Neuronal stem cell (in vitro differentiated cells): ENCODE measurements around the gene PTPRCAP.
"Not testable (repeated sequence)": the region's sequence is repeated elsewhere in the genome, so short reads cannot be mapped to it uniquely, and the experiment has no call there.

ENCODE experiments used
- DNase-seq: peaks from one replicate; pipeline ENCODE4 v3.0.0-alpha.2; 2013; ENCODE audit warnings: low spot score
- H2AFZ ChIP-seq: one replicate; pipeline ENCODE4 v1.6.1; 2013; ENCODE audit warnings: mild to moderate bottlenecking, low read length, inconsistent platforms
- H2AK5ac ChIP-seq: 2 replicates; pipeline ENCODE4 v1.6.1; 2013; ENCODE audit warnings: low read depth, mild to moderate bottlenecking, inconsistent platforms, low read length, moderate library complexity, mixed read lengths
- H2BK120ac ChIP-seq: 2 replicates; pipeline ENCODE4 v1.6.1; 2013; ENCODE audit warnings: low read depth, mild to moderate bottlenecking, inconsistent platforms, low read length, moderate library complexity, mixed read lengths
- H2BK12ac ChIP-seq: one replicate; pipeline ENCODE4 v1.6.1; 2013; ENCODE audit warnings: low read length, inconsistent platforms
- H2BK15ac ChIP-seq: 2 replicates; pipeline ENCODE4 v1.6.1; 2013; ENCODE audit warnings: mild to moderate bottlenecking, low read length, inconsistent platforms, mixed read lengths
- H2BK5ac ChIP-seq: one replicate; pipeline ENCODE4 v1.6.1; 2013; ENCODE audit warnings: inconsistent platforms, mild to moderate bottlenecking, low read length, moderate library complexity
- H3K14ac ChIP-seq: one replicate; pipeline ENCODE4 v1.6.1; 2013; ENCODE audit warnings: low read length, inconsistent platforms
- H3K18ac ChIP-seq: 2 replicates; pipeline ENCODE4 v1.6.1; 2013; ENCODE audit warnings: low read length, inconsistent platforms
- H3K23ac ChIP-seq: 2 replicates; pipeline ENCODE4 v1.6.1; 2013; ENCODE audit warnings: low read depth, mild to moderate bottlenecking, mixed read lengths, low read length, inconsistent platforms; ENCODE audit not compliant: poor library complexity
- H3K27ac ChIP-seq: replicated peaks from 3 replicates; pipeline ENCODE4 v1.5.1; 2013; ENCODE audit warnings: low read length, inconsistent platforms
- H3K27me3 ChIP-seq, 3 experiments: 2 replicates each; pipeline ENCODE4 v1.6.1; 2013; ENCODE audit warnings: low read length in 3 of 3, mild to moderate bottlenecking in 2 of 3, inconsistent platforms in 1 of 3, low read depth in 1 of 3, mixed read lengths in 1 of 3, moderate library complexity in 1 of 3; ENCODE audit not compliant: control insufficient read depth in 3 of 3, insufficient read depth in 3 of 3
- H3K36me3 ChIP-seq, 2 donors: replicated peaks in 1 of 2; 2 replicates each; pipeline ENCODE4 v1.6.1; 2013; ENCODE audit warnings: low read length in 2 of 2; ENCODE audit not compliant: control insufficient read depth in 2 of 2, insufficient read depth in 2 of 2
- H3K4ac ChIP-seq: 2 replicates; pipeline ENCODE4 v1.6.1; 2013; ENCODE audit warnings: inconsistent platforms, mild to moderate bottlenecking, low read length, moderate library complexity
- H3K4me1 ChIP-seq, 2 donors: 1 replicate in 1 of 2; 2 replicates in 1 of 2; pipeline ENCODE4 v1.6.1; 2013; ENCODE audit warnings: low read length in 2 of 2, low read depth in 1 of 2; ENCODE audit not compliant: control insufficient read depth in 2 of 2, insufficient read depth in 1 of 2
- H3K4me2 ChIP-seq: one replicate; pipeline ENCODE4 v1.6.1; 2013; ENCODE audit warnings: mild to moderate bottlenecking, low read length, inconsistent platforms; ENCODE audit not compliant: insufficient read depth, poor library complexity, severe bottlenecking
- H3K4me3 ChIP-seq, 2 donors: 2 replicates each; pipeline ENCODE4 v1.5.1; 2013; ENCODE audit warnings: low read length in 2 of 2, mild to moderate bottlenecking in 2 of 2, inconsistent platforms in 1 of 2, moderate library complexity in 1 of 2
- H3K79me1 ChIP-seq: one replicate; pipeline ENCODE4 v1.6.1; 2013; ENCODE audit warnings: low read depth, mild to moderate bottlenecking, inconsistent platforms, low read length, moderate library complexity
- H3K9ac ChIP-seq: one replicate; pipeline ENCODE4 v1.6.1; 2013; ENCODE audit warnings: mild to moderate bottlenecking, low read depth, low read length, inconsistent platforms; ENCODE audit not compliant: poor library complexity
- H3K9me3 ChIP-seq, 2 donors: replicated peaks in 1 of 2; 2 replicates each; pipeline versions ENCODE3 to v1.6.1; 2013; ENCODE audit warnings: low read length in 2 of 2, mild to moderate bottlenecking in 2 of 2, inconsistent platforms in 1 of 2, low read depth in 1 of 2, mixed read lengths in 1 of 2, moderate library complexity in 1 of 2; ENCODE audit not compliant: control insufficient read depth in 2 of 2, insufficient read depth in 1 of 2
- H4K8ac ChIP-seq: one replicate; pipeline ENCODE4 v1.6.1; 2013; ENCODE audit warnings: low read depth, mild to moderate bottlenecking, inconsistent platforms, low read length, moderate library complexity
- H4K91ac ChIP-seq: one replicate; pipeline ENCODE4 v1.6.1; 2013; ENCODE audit warnings: low read length, low read depth, mild to moderate bottlenecking, inconsistent platforms; ENCODE audit not compliant: poor library complexity
- WGBS, 2 donors: extraction: QIAGEN DNeasy Blood & Tissue Kit; methylation state at CpG; one replicate each; pipeline ENCODE4 v1.1.7; 2013; ENCODE audit warnings: missing lambda C conversion rate in 2 of 2, mixed read lengths in 1 of 2; ENCODE audit not compliant: insufficient read length in 2 of 2, insufficient replicate concordance in 1 of 2; ENCODE audit errors: extremely low coverage in 2 of 2; 5-methylcytosine and 5-hydroxymethylcytosine counted together

Gene PTPRCAP

DNA sequence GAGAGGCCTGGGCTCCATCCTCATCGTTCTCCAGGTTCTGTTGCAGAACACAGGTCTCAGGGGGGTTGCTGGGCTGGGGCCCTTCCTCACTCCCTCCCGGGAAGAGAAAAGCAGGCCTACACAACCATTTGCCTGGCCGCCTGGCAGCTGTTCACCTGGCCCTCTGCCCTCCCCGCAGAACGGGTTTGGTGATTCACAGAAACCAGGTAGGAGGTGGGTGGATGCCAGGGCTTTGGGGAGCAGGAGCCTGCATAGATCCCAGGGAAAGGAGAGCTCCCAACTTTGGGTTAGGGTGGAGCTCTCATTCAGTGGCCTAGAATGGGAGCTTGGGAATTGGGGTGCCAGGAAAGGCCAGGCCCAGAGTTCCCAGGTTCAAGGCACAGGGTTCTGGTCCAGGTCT is 30.6 kb upstream of the PTPRCAP start:
- peaks cover 0 to 10% of the 10 kb centered on the region in 2 donors for H3K36me3 ChIP-seq
- WGBS, 2 donors: no CpG with 5 or more reads among the region's 5 CpGs
- H2AFZ ChIP-seq: no peak overlapping the region

GRCh38 chr11:67466962-67467771 is 29.7 kb upstream of the PTPRCAP start:
- no peak overlapping the region for H2BK12ac ChIP-seq
- no peak overlapping the region for H3K14ac ChIP-seq
- H2BK15ac ChIP-seq: peak overlapping the region; percentile 75
- H3K9me3 ChIP-seq: peaks cover 0 to 1% of the 10 kb centered on the region in 2 donors
- H4K8ac ChIP-seq: no peak overlapping the region
- H3K18ac ChIP-seq: peak overlapping the region; percentile 48
- no peak overlapping the region for H2BK120ac ChIP-seq
- H3K23ac ChIP-seq: peak overlapping the region; percentile 73
- peak overlapping the region; percentile 53 for H2BK5ac ChIP-seq
- no peak for DNase-seq
- peak overlapping the region; percentile 84 for H3K4ac ChIP-seq
- H3K27me3 ChIP-seq: peaks cover 0 to 2% (median 0%) of the 10 kb centered on the region in 3 experiments
- no CpG with 5 or more reads among the region's 11 CpGs for WGBS, 2 donors
- no peak overlapping the region for H3K27ac ChIP-seq
- peaks cover 11 to 15% of the 10 kb centered on the region in 2 donors for H3K4me1 ChIP-seq
- H4K91ac ChIP-seq: no peak overlapping the region
- H3K36me3 ChIP-seq: peaks cover 0 to 11% of the 10 kb centered on the region in 2 donors
- H2AK5ac ChIP-seq: peak overlapping the region; percentile 61
- H2AFZ ChIP-seq: no peak overlapping the region
- H3K4me2 ChIP-seq: no peak overlapping the region
- no peak overlapping the region for H3K9ac ChIP-seq
- peak overlapping the region in 1 of 2 donors; percentile 9 for H3K4me3 ChIP-seq
- peaks cover 5% of the 10 kb centered on the region for H3K79me1 ChIP-seq

More for the DNA sequence above, 30.6 kb upstream of the PTPRCAP start:
- DNase-seq: no peak
- H3K9me3 ChIP-seq: peaks cover 0 to 1% of the 10 kb centered on the region in 2 donors
- no peak overlapping the region for H3K4ac ChIP-seq
- H3K23ac ChIP-seq: peak overlapping the region; percentile 73
- H2BK15ac ChIP-seq: peak overlapping the region; percentile 85
- peak overlapping the region; percentile 86 for H3K4me2 ChIP-seq
- no peak overlapping the region for H4K8ac ChIP-seq
- H3K18ac ChIP-seq: no peak overlapping the region
- H3K27ac ChIP-seq: no peak overlapping the region
- peak overlapping the region; percentile 75 for H2BK5ac ChIP-seq
- peak overlapping the region; percentile 30 for H2AK5ac ChIP-seq
- H3K79me1 ChIP-seq: peaks cover 5% of the 10 kb centered on the region
- peak overlapping the region; percentile 88 to 92 for H3K4me3 ChIP-seq
- H2BK120ac ChIP-seq: no peak overlapping the region
- no peak overlapping the region for H3K14ac ChIP-seq
- H2BK12ac ChIP-seq: no peak overlapping the region
- H3K27me3 ChIP-seq: peaks cover 0 to 2% (median 0%) of the 10 kb centered on the region in 3 experiments
- no peak overlapping the region for H4K91ac ChIP-seq
- peak overlapping the region; percentile 63 for H3K9ac ChIP-seq
- H3K4me1 ChIP-seq: peaks cover 11 to 18% of the 10 kb centered on the region in 2 donors

DNA sequence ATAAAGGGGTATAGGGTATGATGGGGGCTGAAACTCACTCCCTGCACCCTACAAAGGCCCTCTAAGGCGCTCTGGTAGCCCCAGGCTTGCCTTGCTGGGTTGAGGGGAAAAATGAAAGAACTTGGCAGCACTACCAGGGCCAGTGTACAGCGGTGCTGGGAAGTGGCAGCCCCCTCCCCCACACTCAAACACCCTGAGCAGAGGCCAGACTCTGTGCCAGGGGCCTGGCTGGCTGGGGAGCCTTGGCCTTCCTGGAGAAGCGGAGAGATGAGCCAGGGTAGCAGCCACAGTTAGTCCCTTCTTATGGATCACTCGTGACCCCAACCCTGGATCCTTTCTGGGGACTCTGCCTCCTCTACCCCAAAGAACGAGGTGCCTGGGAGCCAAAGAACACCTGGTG is 28.9 kb upstream of the PTPRCAP start:
- Histone ChIP-seq H2BK15ac (no peak overlapping the region), H3K9me3 (peaks cover 0 to 1% of the 10 kb centered on the region in 2 donors), H3K18ac (no peak overlapping the region), H3K9ac (no peak overlapping the region), H3K23ac (no peak overlapping the region), H2AK5ac (no peak overlapping the region), H3K4me1 (peaks cover 11 to 15% of the 10 kb centered on the region in 2 donors), H2AFZ (no peak overlapping the region), H3K14ac (no peak overlapping the region), H3K4ac (no peak overlapping the region), H2BK5ac (no peak overlapping the region), H3K4me2 (no peak overlapping the region), H2BK12ac (no peak overlapping the region), H3K27me3 (no peaks in the 10 kb centered on the region), H4K8ac (no peak overlapping the region), H3K36me3 (peaks cover 0 to 11% of the 10 kb centered on the region in 2 donors), H3K27ac (peak overlapping the region; percentile 20), H2BK120ac (no peak overlapping the region), H3K4me3 (no peak overlapping the region), H3K79me1 (peaks cover 5% of the 10 kb centered on the region), H4K91ac (no peak overlapping the region)
- WGBS, 2 donors: no CpG with 5 or more reads among the region's 5 CpGs
- DNase-seq: no peak

- Histone ChIP-seq H2AK5ac (peak overlapping the region; percentile 94), H3K4me2 (peak overlapping the region; percentile 90), H3K4me1 (peaks cover 11 to 15% of the 10 kb centered on the region in 2 donors), H3K4me3 (peak overlapping the region; percentile 58 to 93), H3K36me3 (peaks cover 0 to 11% of the 10 kb centered on the region in 2 donors)
- not testable (repeated sequence) for H3K4ac ChIP-seq, DNase-seq, H2BK120ac ChIP-seq, H3K79me1 ChIP-seq, H4K91ac ChIP-seq, H3K27ac ChIP-seq, H3K9me3 ChIP-seq, H3K9ac ChIP-seq, H2AFZ ChIP-seq, H4K8ac ChIP-seq, H2BK12ac ChIP-seq, H2BK15ac ChIP-seq, H3K14ac ChIP-seq, H3K18ac ChIP-seq, H3K23ac ChIP-seq, H2BK5ac ChIP-seq, H3K27me3 ChIP-seq
- no CpG with 5 or more reads among the region's 2 CpGs for WGBS, 2 donors
These were observed 28.0 kb upstream of the PTPRCAP start for GRCh38 chr11:67465530-67465929.
